H54 (cell line): ENCODE measurements around the gene ZEB1.

Experiments used
- DNase-seq: peaks from one replicate; pipeline ENCODE4 v3.0.0; 2011; ENCODE audit warnings: low spot score, mixed read lengths; ENCODE audit not compliant: insufficient read length
- FAIRE-seq: peaks from 3 replicates; lab custom pipeline; 2011; peaks lifted over from hg19 to GRCh38; lab: Jason Lieb, UNC
- POLR2A ChIP-seq: IDR thresholded peaks from 2 replicates; pipeline ENCODE4 v1.6.1; 2011; ENCODE audit warnings: low read depth, mild to moderate bottlenecking, low read length

Gene ZEB1

GRCh38 chr10:31304291-31304970, 14.6 kb upstream of the ZEB1 start:
- TF ChIP-seq POLR2A, result no peak
- DNase-seq (no peak), FAIRE-seq (peak; percentile 50)

- FAIRE-seq, result no peak
- no peak for TF ChIP-seq POLR2A
- no peak for DNase-seq
Measured at GRCh38 chr10:31313396-31313795, 5.6 kb upstream of the ZEB1 start.

GRCh38 chr10:31314256-31315150, 4.5 kb upstream of the ZEB1 start:
- no peak for TF ChIP-seq POLR2A
- DNase-seq, result no peak
- peak; percentile 77 for FAIRE-seq

GRCh38 chr10:31315453-31315852, 3.6 kb upstream of the ZEB1 start:
- TF ChIP-seq POLR2A, result no peak
- DNase-seq, result peak; percentile 39
- peak; percentile 99 for FAIRE-seq

- no peak for TF ChIP-seq POLR2A
- FAIRE-seq (no peak), DNase-seq (no peak)
Measured at GRCh38 chr10:31317171-31317570, 1.8 kb upstream of the ZEB1 start.

GRCh38 chr10:31317652-31318381, 1.2 kb upstream of the ZEB1 start:
- TF ChIP-seq POLR2A, result no peak
- peak; percentile 6 for FAIRE-seq
- no peak for DNase-seq

GRCh38 chr10:31318382-31318853, 598 bp upstream of the ZEB1 start:
- peak; percentile 78 for DNase-seq
- FAIRE-seq, result peak; percentile 91
- 0 out of 2 replicates have a peak, but pooled peaks have one; percentile 25 for TF ChIP-seq POLR2A

GRCh38 chr10:31319602-31320549, 860 bp downstream of the ZEB1 start:
- DNase-seq (peak; percentile 26), FAIRE-seq (no peak)
- TF ChIP-seq POLR2A, result no peak

GRCh38 chr10:31320550-31321211, 1.7 kb downstream of the ZEB1 start:
- DNase-seq (peak; percentile 26), FAIRE-seq (peak; percentile 20)
- TF ChIP-seq POLR2A, result no peak

GRCh38 chr10:31321396-31321941, 2.5 kb downstream of the ZEB1 start:
- no peak for DNase-seq
- TF ChIP-seq POLR2A, result no peak
- FAIRE-seq, result peak; percentile 55

- TF ChIP-seq POLR2A, result no peak
- FAIRE-seq (peak; percentile 68), DNase-seq (no peak)
Measured at GRCh38 chr10:31322647-31323046, 3.6 kb downstream of the ZEB1 start.

- DNase-seq, result no peak
- peak; percentile 85 for FAIRE-seq
- TF ChIP-seq POLR2A, result no peak
Measured at GRCh38 chr10:31340343-31340742, 21.3 kb downstream of the ZEB1 start.
